ENCODE data around the gene ST8SIA6. TPM values are rescaled to one million over a fixed set of nuclear protein-coding genes. Genes with fewer than 3 reads are reported as not detected.
A peak's percentile ranks its signal among the peaks of the same experiment; 100 is the strongest.
"Not testable (repeated sequence)": the region's sequence is repeated elsewhere in the genome, so short reads cannot be mapped to it uniquely, and the experiment has no call there.

Gene ST8SIA6
- total RNA-seq = under 1 TPM; 0.52 to 0.58 TPM
- polyA plus RNA-seq = under 1 TPM in 1 of 2 donors, not detected in 1; 0.30 TPM

DNA sequence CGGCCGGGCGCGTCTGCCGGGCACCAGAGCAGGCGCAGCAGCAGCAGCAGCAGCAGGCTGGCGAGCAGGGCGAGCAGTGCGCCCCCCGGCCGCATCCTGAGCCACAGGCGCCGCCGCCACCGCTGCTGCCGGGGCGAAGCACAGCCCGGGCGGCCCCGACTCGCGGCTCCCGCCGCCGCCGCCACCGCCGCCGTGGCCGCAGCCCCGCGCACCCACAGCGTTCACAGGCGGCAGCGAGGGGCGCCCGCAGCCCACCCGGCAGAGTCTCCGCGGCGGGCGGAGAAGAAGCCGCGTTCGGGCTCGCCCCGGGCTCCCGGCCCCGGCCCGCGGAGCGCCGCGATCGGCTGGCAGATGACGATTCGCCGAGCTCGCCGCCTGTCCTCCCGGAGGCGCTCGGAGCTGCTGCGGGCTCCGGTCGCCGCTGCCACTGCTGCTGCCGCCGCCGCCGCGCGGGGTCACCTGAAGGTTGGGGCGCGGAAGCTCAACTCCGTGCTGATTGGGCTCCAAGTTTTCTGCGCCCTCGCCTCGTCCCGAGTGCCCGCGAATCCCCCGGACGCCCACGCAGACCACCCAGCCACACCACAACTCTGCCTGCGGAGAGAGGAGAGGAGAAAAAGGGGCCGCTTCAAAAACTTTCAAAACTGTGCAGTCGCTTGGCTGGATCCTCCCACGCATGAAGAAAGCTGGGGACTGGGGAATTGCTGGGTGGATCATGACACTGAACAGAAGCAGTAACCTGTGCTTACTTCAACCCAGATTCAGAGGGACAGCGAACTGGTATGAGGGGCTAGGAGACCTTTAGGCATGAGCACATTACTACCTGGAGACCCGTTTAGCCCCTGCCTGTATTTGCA is at the start of gene ST8SIA6:
TSS of gene ST8SIA6 (minus strand) at position 435 of the 854 bp plus-strand sequence. CDS start at position 95, 340 bp downstream.
- peak within 1 kb of the TSS in 6 of 7 donors; percentile 46 to 81 (median 71) for H3K27ac Mint-ChIP-seq
- H3K9me3 Mint-ChIP-seq = peaks cover 0 to 8% (median 2%) of the 10 kb centered on the region in 8 donors
- DNase-seq = peak in 4 of 5 donors; percentile 41 to 59 (median 54)
- Histone ChIP-seq H3K4me1 (ENCODE audit: insufficient read depth, low read length) (peaks cover 9% of the 10 kb centered on the region), H3K4me3 (ENCODE audit: low read length in 2 of 2) (peak within 1 kb of the TSS; percentile 27 to 56), H3K27ac (ENCODE audit: low read depth, low read length) (no peak within 1 kb of the TSS), H3K9me3 (ENCODE audit: control insufficient read depth in 1 of 2, low read length in 2 of 2) (peaks cover 0 to 4% of the 10 kb centered on the region in 2 donors), H3K36me3 (ENCODE audit: insufficient read depth, low read length) (no peaks in the 10 kb centered on the region), H3K27me3 (ENCODE audit: insufficient read depth, low read length) (no peaks in the 10 kb centered on the region)
- CTCF ChIA-PET (ENCODE audit: partially characterized antibody) = interaction anchor here (0.6 to 1.7 kb wide), 4 partner anchors 19 to 504 kb away, joined by 3 to 7 read pairs (median 4); no protein-coding TSS in a partner anchor
- H3K36me3 Mint-ChIP-seq = peaks cover 0 to 2% of the 10 kb centered on the region in 2 donors
- intact Hi-C loops (cut with micrococcal nuclease) = no loop called here
- H3K27me3 Mint-ChIP-seq = peaks cover 1 to 2% of the 10 kb centered on the region in 2 donors
- peak within 1 kb of the TSS; percentile 87 to 95 (median 90) for H3K4me3 Mint-ChIP-seq
- POLR2A ChIA-PET (ENCODE audit: partially characterized antibody) = interaction anchor here (1.7 to 2.0 kb wide), 3 partner anchors 25 to 225 kb away, joined by 5 to 6 read pairs (median 6); partner anchors contain the start of gene STAM
- H3K4me1 Mint-ChIP-seq = peaks cover 13 to 34% (median 17%) of the 10 kb centered on the region in 4 donors

- Mint-ChIP-seq H3K36me3 (peaks cover 0 to 10% of the 10 kb centered on the region in 2 donors), H3K27ac (peak overlapping the region in 1 of 7 donors; percentile 68), H3K4me3 (no peak overlapping the region), H3K9me3 (peaks cover 2 to 12% (median 3%) of the 10 kb centered on the region in 8 donors), H3K4me1 (peaks cover 15 to 44% (median 29%) of the 10 kb centered on the region in 4 donors), H3K27me3 (no peaks in the 10 kb centered on the region)
- POLR2A ChIA-PET (ENCODE audit: partially characterized antibody) = no interaction called here
- intact Hi-C loops (cut with micrococcal nuclease) = no loop called here
- H3K27ac ChIP-seq (ENCODE audit: low read depth, low read length) = no peak overlapping the region
- CTCF ChIA-PET (ENCODE audit: partially characterized antibody) = interaction anchor here (0.8 kb wide), 1 partner anchor 62 kb away, joined by 3 read pairs; no protein-coding TSS in a partner anchor
- no peak overlapping the region for H3K4me3 ChIP-seq (ENCODE audit: low read length in 2 of 2)
- no peak for DNase-seq
- peaks cover 33% of the 10 kb centered on the region for H3K4me1 ChIP-seq (ENCODE audit: insufficient read depth, low read length)
- no peaks in the 10 kb centered on the region for H3K36me3 ChIP-seq (ENCODE audit: insufficient read depth, low read length)
- no peaks in the 10 kb centered on the region for H3K27me3 ChIP-seq (ENCODE audit: insufficient read depth, low read length)
- H3K9me3 ChIP-seq (ENCODE audit: control insufficient read depth in 1 of 2, low read length in 2 of 2) = no peaks in the 10 kb centered on the region
These were observed 49.4 kb upstream of the ST8SIA6 start for GRCh38 chr10:17503795-17504194.

DNA sequence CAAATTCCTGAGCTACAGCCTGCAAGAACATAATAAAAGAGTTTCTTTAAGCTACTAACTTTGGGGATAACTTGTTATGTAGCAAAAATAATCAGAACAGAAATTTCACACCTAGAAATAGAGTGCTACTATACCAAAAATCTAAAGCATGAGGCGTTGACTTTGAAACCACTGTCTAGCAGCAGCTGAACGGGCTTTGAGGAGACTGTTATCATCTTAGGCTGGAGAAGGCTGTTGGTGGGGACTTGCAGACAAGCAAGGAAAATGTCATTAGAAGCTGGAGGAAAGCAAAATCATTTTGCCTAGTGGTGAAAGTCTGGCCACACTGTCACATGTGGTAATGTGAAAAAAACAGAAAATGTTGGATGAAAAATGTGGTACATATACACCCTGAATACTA is 48.4 kb upstream of the ST8SIA6 start:
- ChIA-PET CTCF (ENCODE audit: partially characterized antibody) (interaction anchor here (0.8 kb wide), 1 partner anchor 61 kb away, joined by 3 read pairs; no protein-coding TSS in a partner anchor), POLR2A (ENCODE audit: partially characterized antibody) (interaction anchor here (0.6 kb wide), 1 partner anchor 203 kb away, joined by 3 read pairs; no protein-coding TSS in a partner anchor)
- no peaks in the 10 kb centered on the region for H3K9me3 ChIP-seq (ENCODE audit: control insufficient read depth in 1 of 2, low read length in 2 of 2)
- H3K4me3 ChIP-seq (ENCODE audit: low read length in 2 of 2) = no peak overlapping the region
- H3K27me3 ChIP-seq (ENCODE audit: insufficient read depth, low read length) = no peaks in the 10 kb centered on the region
- peaks cover 0 to 10% of the 10 kb centered on the region in 2 donors for H3K36me3 Mint-ChIP-seq
- no peak overlapping the region for H3K4me3 Mint-ChIP-seq
- H3K4me1 ChIP-seq (ENCODE audit: insufficient read depth, low read length) = peaks cover 34% of the 10 kb centered on the region
- no peaks in the 10 kb centered on the region for H3K36me3 ChIP-seq (ENCODE audit: insufficient read depth, low read length)
- peaks cover 0 to 7% (median 3%) of the 10 kb centered on the region in 8 donors for H3K9me3 Mint-ChIP-seq
- intact Hi-C loops (cut with micrococcal nuclease) = no loop called here
- peaks cover 15 to 35% (median 24%) of the 10 kb centered on the region in 4 donors for H3K4me1 Mint-ChIP-seq
- H3K27ac Mint-ChIP-seq = no peak overlapping the region
- DNase-seq = no peak
- no peak overlapping the region for H3K27ac ChIP-seq (ENCODE audit: low read depth, low read length)
- H3K27me3 Mint-ChIP-seq = no peaks in the 10 kb centered on the region

- H3K27ac Mint-ChIP-seq; H3K4me3 ChIP-seq (ENCODE audit: low read length in 2 of 2); H3K36me3 Mint-ChIP-seq; H3K9me3 Mint-ChIP-seq; H3K27me3 Mint-ChIP-seq; DNase-seq; intact Hi-C loops (cut with micrococcal nuclease); CTCF ChIA-PET (ENCODE audit: partially characterized antibody); H3K27ac ChIP-seq (ENCODE audit: low read depth, low read length); POLR2A ChIA-PET (ENCODE audit: partially characterized antibody); H3K27me3 ChIP-seq (ENCODE audit: insufficient read depth, low read length); H3K4me3 Mint-ChIP-seq; H3K9me3 ChIP-seq (ENCODE audit: control insufficient read depth in 1 of 2, low read length in 2 of 2); H3K4me1 ChIP-seq (ENCODE audit: insufficient read depth, low read length); H3K4me1 Mint-ChIP-seq; H3K36me3 ChIP-seq (ENCODE audit: insufficient read depth, low read length): not testable (repeated sequence)
These were observed 44.6 kb upstream of the ST8SIA6 start for GRCh38 chr10:17499014-17499413.

GRCh38 chr10:17497446-17498030 is 43.1 kb upstream of the ST8SIA6 start:
- Histone ChIP-seq H3K4me1 (ENCODE audit: insufficient read depth, low read length) (peaks cover 5% of the 10 kb centered on the region), H3K27ac (ENCODE audit: low read depth, low read length) (no peak overlapping the region), H3K36me3 (ENCODE audit: insufficient read depth, low read length) (no peaks in the 10 kb centered on the region), H3K27me3 (ENCODE audit: insufficient read depth, low read length) (no peaks in the 10 kb centered on the region), H3K4me3 (ENCODE audit: low read length in 2 of 2) (no peak overlapping the region), H3K9me3 (ENCODE audit: control insufficient read depth in 1 of 2, low read length in 2 of 2) (no peaks in the 10 kb centered on the region)
- ChIA-PET POLR2A (ENCODE audit: partially characterized antibody) (no interaction called here), CTCF (ENCODE audit: partially characterized antibody) (interaction anchor here (0.8 to 1.1 kb wide), 2 partner anchors 8 to 12 kb away, joined by 3 read pairs; no protein-coding TSS in a partner anchor)
- intact Hi-C loops (cut with micrococcal nuclease) = no loop called here
- no peak overlapping the region for H3K4me3 Mint-ChIP-seq
- no peak for DNase-seq
- peaks cover 0 to 10% of the 10 kb centered on the region in 2 donors for H3K36me3 Mint-ChIP-seq
- H3K4me1 Mint-ChIP-seq = no peaks in the 10 kb centered on the region
- no peak overlapping the region for H3K27ac Mint-ChIP-seq
- peaks cover 0 to 7% (median 0%) of the 10 kb centered on the region in 8 donors for H3K9me3 Mint-ChIP-seq
- no peaks in the 10 kb centered on the region for H3K27me3 Mint-ChIP-seq

- CTCF ChIA-PET (ENCODE audit: partially characterized antibody) = interaction anchor here (0.7 kb wide), 1 partner anchor 145 kb away, joined by 3 read pairs; no protein-coding TSS in a partner anchor
- POLR2A ChIA-PET (ENCODE audit: partially characterized antibody) = no interaction called here
- Histone ChIP-seq H3K9me3 (ENCODE audit: control insufficient read depth in 1 of 2, low read length in 2 of 2) (no peaks in the 10 kb centered on the region), H3K36me3 (ENCODE audit: insufficient read depth, low read length) (no peaks in the 10 kb centered on the region), H3K4me1 (ENCODE audit: insufficient read depth, low read length) (peaks cover 5% of the 10 kb centered on the region), H3K27me3 (ENCODE audit: insufficient read depth, low read length) (no peaks in the 10 kb centered on the region), H3K27ac (ENCODE audit: low read depth, low read length) (no peak overlapping the region), H3K4me3 (ENCODE audit: low read length in 2 of 2) (no peak overlapping the region)
- Mint-ChIP-seq H3K27ac (no peak overlapping the region), H3K27me3 (no peaks in the 10 kb centered on the region), H3K4me1 (no peaks in the 10 kb centered on the region), H3K4me3 (no peak overlapping the region), H3K9me3 (peaks cover 0 to 5% (median 0%) of the 10 kb centered on the region in 8 donors), H3K36me3 (peaks cover 0 to 6% of the 10 kb centered on the region in 2 donors)
- no peak for DNase-seq
- intact Hi-C loops (cut with micrococcal nuclease) = no loop called here
These were observed 40.3 kb upstream of the ST8SIA6 start for GRCh38 chr10:17494626-17495260.
